GM10266 (cell line): ENCODE data around the gene DTX1.

Source experiments
- DNase-seq: peaks from one replicate; pipeline ENCODE4 v3.0.0; 2012; ENCODE audit errors: extremely low spot score
- CTCF ChIP-seq: IDR thresholded peaks from 2 replicates; pipeline ENCODE4 v1.5.1; 2012; ENCODE audit warnings: mild to moderate bottlenecking, low read depth; ENCODE audit not compliant: control insufficient read depth, insufficient read depth; ENCODE audit errors: missing control alignments

The DTX1 gene

GRCh38 chr12:113108308-113108707 lies 51.8 kb downstream of the DTX1 start:
- DNase-seq: no peak
- no peak for TF ChIP-seq CTCF

DNA sequence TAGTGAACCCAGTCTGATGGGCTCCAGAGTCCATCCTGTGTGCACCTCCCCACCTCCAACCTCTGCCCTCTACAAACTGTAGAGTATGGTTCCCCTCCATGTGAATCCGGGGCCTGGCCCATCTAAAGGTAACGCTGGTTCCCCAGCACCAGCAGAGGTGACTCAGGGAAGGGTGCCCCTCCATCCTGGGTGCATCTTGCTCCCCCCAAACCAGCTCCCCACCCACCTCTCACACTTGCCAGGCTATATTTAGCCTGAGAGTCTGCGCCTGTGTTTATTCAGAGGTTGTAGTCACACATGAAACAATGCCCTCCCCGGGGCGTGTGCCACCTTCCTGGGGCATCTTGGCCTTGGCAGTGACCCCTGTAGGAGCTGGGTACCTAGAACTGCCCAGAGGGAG lies 52.8 kb downstream of the DTX1 start:
- DNase-seq: no peak
- no peak for TF ChIP-seq CTCF

GRCh38 chr12:113109872-113110599 lies 53.5 kb downstream of the DTX1 start:
- TF ChIP-seq CTCF: no peak
- DNase-seq: no peak

DNA sequence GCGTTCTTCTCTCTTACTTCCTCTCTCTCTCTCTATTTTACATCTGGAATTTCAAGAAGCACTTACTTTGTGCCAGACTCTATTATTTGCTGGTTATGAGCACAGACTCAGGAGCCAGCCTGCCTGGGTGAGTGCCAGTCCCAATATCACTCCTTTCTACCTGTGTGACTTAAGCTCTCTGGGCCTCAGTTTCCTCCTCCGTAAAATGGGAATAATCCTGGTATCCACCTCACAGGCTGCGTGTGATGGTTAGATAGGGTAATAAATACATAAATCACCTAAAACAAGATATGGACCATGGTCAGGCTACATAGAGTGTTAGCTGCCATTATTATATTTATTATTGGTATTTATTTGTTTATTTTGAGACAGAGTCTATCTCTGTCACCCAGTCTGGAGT lies 54.7 kb downstream of the DTX1 start:
- DNase-seq: no peak
- TF ChIP-seq CTCF: no peak

DNA sequence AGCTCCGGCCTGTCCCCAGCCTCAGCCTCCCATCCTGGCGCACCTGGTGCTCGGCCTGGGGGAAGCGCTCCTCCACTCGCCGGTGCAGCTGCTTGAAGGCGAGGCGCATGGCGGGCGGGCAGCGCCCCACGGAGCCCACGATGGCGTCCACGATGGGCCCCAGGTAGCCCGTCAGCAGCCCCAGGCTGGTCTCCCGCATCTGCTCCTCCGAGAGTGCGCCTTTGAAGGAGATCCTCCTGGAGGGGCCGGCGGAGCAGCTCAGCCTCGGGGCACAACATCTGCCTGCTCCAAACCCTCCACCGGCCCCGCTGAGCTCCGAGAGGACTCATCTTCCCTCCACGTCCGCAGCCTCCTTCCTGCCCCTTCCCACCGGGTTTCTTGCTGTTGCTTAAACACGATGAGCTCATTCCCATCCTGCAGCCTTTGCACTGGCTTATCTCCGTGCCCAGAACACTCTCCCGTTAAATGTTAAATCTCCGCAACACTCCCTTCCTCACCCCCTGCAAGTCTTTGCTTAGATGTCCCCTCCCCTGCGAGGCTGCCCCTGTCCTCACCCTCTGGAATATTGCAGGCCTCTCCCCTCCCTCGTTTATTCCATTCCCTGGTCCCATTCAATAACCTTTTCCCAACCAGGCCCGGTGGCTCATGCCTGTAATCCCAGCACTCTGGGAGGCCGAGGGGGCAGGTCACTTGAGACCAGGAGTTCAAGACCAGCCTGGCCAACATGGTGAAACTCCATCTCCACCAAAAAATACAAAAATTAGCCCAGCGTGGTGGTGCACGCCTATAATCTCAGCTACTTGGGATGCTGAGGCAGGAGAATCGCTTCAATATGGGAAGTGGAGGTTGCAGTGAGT lies 55.7 kb downstream of the DTX1 start:
- TF ChIP-seq CTCF: no peak
- no peak for DNase-seq

DNA sequence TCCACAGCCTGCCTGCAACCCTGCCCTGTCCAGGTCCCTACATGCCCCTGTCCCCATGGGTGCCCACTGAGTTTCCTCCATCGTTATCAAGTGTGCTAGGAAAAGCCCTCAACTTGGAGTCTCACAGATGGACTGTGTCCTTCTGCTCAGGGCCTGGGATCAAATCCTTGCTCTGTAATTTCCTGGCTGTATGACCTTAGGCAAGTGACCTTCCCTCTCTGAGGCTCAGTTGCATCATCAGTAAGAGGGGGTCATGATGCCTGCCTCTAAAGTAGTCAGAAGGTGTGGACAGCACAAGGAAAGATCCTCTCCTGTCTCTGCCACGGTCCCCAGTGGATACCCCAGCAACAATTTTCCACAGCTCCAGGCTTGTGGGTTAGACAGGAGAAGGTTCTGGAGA lies 56.9 kb downstream of the DTX1 start:
- no peak for DNase-seq
- TF ChIP-seq CTCF: no peak

- DNase-seq: no peak
- no peak for TF ChIP-seq CTCF
Observed at GRCh38 chr12:113114447-113115178, 58.1 kb downstream of the DTX1 start.
